Transverse colon (tissue), 3 donors: Measurements from ENCODE around the gene PAX5.

Source experiments
- POLR2A ChIP-seq: fragments of 450-650 bp; IDR thresholded peaks from one replicate; pipeline ENCODE4 v1.6.1; 2016; ENCODE audit warnings: antibody characterized with exemption, mild to moderate bottlenecking, moderate library complexity
- TF ChIP-seq, protein P1 (sequence below), 5 experiments: fragments of 200-600 bp in 3 of 5; fragments of 450-650 bp in 2 of 5; sonication (generic) in 3 of 5; IDR thresholded peaks; 1 replicate in 2 of 5; 2 replicates in 3 of 5; pipeline ENCODE4 v1.5.1; 2016 to 2017; ENCODE audit warnings: antibody characterized with exemption in 5 of 5, inconsistent platforms in 3 of 5, mild to moderate bottlenecking in 2 of 5, moderate library complexity in 1 of 5

DNA sequence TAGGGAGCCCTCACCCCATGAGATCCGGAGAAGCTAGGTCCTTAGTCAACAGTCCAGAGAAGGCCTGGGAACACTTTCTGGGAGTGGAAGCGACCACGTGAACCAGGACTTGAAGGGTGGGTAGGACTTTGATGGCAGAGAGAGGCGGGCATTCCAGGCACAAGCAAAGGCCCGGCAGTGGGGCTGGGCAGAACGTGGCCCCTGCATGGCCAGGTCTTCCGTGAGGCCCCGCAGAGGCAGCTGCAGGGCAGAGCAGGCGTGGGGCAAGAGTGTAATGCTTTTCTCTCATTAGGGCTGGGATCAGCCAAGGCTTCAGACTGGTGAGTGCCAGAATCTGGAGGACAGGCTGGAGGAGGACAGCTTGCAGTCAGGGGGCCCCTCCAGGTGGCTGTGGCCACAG, 184.1 kb downstream of the PAX5 start:
- TF ChIP-seq, protein P1, sequence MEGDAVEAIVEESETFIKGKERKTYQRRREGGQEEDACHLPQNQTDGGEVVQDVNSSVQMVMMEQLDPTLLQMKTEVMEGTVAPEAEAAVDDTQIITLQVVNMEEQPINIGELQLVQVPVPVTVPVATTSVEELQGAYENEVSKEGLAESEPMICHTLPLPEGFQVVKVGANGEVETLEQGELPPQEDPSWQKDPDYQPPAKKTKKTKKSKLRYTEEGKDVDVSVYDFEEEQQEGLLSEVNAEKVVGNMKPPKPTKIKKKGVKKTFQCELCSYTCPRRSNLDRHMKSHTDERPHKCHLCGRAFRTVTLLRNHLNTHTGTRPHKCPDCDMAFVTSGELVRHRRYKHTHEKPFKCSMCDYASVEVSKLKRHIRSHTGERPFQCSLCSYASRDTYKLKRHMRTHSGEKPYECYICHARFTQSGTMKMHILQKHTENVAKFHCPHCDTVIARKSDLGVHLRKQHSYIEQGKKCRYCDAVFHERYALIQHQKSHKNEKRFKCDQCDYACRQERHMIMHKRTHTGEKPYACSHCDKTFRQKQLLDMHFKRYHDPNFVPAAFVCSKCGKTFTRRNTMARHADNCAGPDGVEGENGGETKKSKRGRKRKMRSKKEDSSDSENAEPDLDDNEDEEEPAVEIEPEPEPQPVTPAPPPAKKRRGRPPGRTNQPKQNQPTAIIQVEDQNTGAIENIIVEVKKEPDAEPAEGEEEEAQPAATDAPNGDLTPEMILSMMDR (IDR thresholded peaks at IDR 0.05) = no peak
- no peak for TF ChIP-seq POLR2A
